GF-D8 (cell line): ENCODE data around the gene MAP4.
A peak's percentile ranks its signal among the peaks of the same experiment; 100 is the strongest.
"Not testable (repeated sequence)": the region's sequence is repeated elsewhere in the genome, so short reads cannot be mapped to it uniquely, and the experiment has no call there.

Source experiments
- DNase-seq: peaks from one replicate; lab custom pipeline; 2025; lab: John Stamatoyannopoulos, UW

MAP4 gene

DNA sequence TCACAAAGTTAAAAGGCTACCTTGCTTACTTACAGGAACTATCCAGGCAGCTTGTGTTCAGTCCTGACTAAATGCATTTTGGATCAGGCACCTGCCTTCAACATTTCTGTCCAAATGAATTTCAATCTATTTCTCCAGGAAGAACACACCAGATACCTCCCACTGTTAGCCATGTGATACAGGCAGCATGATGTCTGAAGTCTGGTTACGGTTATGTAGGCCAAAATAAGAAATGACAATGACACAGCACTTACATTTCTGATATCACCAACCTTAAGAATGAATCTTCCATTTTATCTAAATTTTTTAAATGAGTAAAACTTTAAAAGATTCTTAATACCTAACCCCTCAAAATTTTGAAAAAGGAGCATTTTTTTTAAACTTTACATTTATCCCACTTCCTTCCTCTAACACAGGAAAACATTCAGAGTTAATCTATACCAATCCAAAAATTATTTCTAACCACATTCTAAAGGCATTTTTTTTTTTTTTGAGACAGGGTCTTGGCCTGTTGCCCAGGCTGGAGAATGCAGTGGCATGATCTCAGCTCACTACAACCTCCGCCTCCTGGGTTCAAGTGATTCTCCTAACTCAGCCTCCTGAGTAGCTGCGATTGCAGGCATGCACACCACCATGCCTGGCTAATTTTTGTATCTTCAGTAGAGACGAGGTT is at the start of gene MAP4:
TSS of gene MAP4 (minus strand) at position 116 of the 673 bp plus-strand sequence. CDS start 17,556 bp downstream, outside the sequence.
- DNase-seq: peak; percentile 10

DNA sequence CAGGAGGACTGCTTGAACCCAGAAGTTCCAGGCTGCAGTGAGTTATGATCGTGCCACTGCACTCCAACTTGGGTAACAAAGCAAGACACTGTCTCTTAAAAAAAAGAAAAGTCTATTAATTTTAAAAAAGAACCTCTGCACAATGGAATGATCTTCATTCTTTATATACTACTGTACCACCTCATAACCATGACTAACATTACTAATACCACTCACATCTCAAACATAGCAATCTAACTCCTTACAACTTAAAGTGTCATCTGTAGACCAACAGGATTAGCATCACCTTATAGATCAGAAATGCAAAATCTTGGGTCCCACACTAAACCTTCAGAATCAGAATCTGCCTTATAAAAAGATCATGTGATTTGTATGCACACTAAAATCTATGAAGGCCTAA is 48.8 kb upstream of the MAP4 start:
- DNase-seq: no peak

- no peak for DNase-seq
Measured at GRCh38 chr3:48064292-48064829, 48.1 kb upstream of the MAP4 start.

GRCh38 chr3:48061586-48061985 is 45.4 kb upstream of the MAP4 start:
- DNase-seq: not testable (repeated sequence)

DNA sequence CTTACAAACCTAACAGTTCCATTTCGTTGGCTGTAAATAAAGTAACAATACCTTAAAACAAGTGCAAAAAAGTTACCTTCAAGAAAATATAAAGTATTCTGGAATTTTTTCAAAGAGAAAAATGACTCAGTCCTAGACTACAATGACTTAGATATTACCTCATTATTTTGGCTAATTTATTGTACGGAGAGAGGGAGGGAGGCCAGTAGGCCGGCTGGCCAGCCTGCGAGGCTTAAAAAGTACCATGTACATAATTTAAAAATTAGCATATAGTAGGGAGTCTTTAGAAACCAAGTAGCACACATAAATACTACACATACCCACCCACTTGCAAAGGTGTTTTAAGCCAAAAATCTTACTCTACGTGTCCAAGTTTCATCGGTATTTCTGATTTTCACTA is 41.9 kb upstream of the MAP4 start:
- DNase-seq: no peak

DNA sequence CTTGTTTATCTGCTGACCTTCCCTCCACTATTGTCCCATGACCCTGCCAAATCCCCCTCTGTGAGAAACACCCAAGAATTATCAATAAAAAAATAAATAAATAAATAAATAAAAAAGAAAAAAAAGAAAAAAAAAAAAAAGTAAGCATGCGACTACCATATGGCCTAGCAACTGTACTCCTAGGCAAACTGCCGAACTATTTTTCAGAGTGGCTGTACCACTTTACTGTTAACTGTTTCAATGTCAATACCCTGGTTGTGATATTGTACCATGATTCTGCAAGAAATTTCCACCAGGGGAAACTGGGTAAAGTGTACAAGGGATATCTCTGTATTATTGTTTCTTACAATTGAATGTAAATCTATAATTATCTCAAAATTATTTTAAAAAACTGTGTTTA is 41.3 kb upstream of the MAP4 start:
- DNase-seq: no peak

GRCh38 chr3:48047841-48048464 is 31.7 kb upstream of the MAP4 start:
- DNase-seq: peak; percentile 20

DNA sequence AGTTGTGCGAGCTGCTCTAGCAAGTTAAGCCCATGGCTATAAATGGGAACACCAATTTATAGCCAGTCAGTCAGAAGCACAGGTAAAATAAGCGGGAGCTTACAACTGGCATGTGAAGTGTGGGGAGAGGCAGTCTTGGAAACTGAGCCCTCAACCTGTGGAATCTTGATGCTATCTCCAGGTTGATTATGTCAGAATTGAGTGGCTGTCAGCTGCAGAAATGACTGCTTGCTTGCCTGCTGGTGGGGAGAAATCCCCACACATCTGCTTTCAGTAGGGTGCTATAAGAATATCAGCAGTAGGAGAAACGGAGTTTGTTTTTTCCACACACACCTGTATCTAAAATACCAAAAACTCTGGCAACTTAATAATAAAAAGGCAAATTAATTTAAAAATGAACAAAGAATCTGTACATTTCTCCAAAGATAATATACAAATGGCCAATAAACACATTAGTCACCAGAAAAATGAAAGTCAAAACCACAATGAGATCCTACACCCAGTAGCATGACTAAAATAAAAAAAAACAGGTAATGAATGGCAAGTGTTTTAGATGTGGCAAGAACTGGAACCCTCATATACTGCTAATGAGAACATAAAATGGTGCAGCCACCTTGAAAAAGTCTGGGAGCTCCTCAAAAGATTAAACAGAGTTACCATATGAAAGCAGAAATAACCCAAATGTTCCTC is 26.0 kb upstream of the MAP4 start:
- DNase-seq: no peak

GRCh38 chr3:48039487-48040190 is 23.4 kb upstream of the MAP4 start:
- DNase-seq: peak; percentile 16

DNA sequence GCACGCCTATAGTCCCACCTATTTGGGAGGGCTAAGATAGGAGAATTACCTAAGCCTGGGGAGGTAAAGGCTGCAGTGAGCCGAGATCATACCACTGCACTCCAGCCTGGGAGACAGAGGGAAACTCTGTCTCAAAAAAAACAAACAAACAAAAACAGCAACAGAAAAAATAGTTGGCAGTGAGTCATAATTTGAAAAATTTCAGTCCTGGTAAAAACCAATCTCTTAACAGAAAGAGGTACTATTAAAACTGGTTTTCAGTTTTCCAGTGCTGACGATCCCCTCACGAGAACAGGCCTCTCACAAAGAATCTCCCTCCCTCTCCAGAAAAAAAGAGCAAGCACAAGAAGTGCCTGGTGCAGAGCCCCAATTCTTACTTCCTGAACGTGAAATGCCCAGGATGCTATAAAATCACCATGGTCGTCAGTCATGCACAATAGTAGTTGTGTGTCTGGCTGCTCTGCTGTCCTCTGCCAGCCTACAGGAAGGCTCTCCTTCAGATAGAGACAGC is 22.8 kb upstream of the MAP4 start:
- DNase-seq: no peak

GRCh38 chr3:48034000-48034516 is 17.8 kb upstream of the MAP4 start:
- DNase-seq: no peak

GRCh38 chr3:48030188-48030587 is 14.0 kb upstream of the MAP4 start:
- DNase-seq: no peak

- no peak for DNase-seq
Measured at GRCh38 chr3:48026951-48027908, 11.0 kb upstream of the MAP4 start.

DNA sequence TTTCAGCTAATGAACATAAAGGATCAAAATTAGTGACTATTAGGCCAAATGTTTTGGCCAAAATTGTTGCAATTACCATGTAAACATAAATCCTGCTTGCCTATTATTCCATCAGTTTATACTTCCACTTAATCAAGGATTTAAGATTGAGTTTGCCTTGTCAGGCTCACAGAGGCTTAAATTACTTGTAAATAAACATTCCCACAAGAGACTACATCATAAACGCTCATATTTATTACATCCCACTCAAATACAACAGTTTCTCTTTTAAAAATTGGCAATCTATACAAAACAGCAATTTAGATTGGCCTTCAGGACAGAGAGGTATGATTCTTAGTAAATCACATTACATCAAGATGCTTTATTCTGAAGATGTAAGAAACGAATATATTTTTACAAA is 9.9 kb upstream of the MAP4 start:
- DNase-seq: no peak

- DNase-seq: no peak
Measured at GRCh38 chr3:48024401-48024800, 8.2 kb upstream of the MAP4 start.

GRCh38 chr3:48023377-48023776 is 7.2 kb upstream of the MAP4 start:
- DNase-seq: no peak

GRCh38 chr3:48022178-48022577 is 6.0 kb upstream of the MAP4 start:
- no peak for DNase-seq

- no peak for DNase-seq
Measured at GRCh38 chr3:48018841-48019240, 2.6 kb upstream of the MAP4 start.

- no peak for DNase-seq
Measured at GRCh38 chr3:48015431-48016180, 610 bp downstream of the MAP4 start.

GRCh38 chr3:48014358-48014757 is 1.9 kb downstream of the MAP4 start:
- no peak for DNase-seq
